K562 (cell line): ENCODE results near the gene TEX35.

Experiments
- CBX3 ChIP-seq, 2 experiments: IDR thresholded peaks; 1 replicate in 1 of 2; 2 replicates in 1 of 2; pipeline ENCODE4 v1.6.1; 2012; ENCODE audit warnings: inconsistent platforms in 2 of 2, low read length in 2 of 2, borderline replicate concordance in 1 of 2, control low read depth in 1 of 2
- EP300 ChIP-seq: IDR thresholded peaks from 2 replicates; pipeline ENCODE4 v1.6.1; 2012; ENCODE audit warnings: low read length, improper control_type of control experiment
- FOS ChIP-seq: IDR thresholded peaks from 3 replicates; pipeline ENCODE4 v1.6.1; 2011; ENCODE audit not compliant: insufficient read length; ENCODE audit errors: extremely low read depth
- MEF2A ChIP-seq: IDR thresholded peaks from 2 replicates; pipeline ENCODE4 v1.6.1; 2011; ENCODE audit warnings: low read depth, mild to moderate bottlenecking, low read length, moderate library complexity; ENCODE audit not compliant: control insufficient read depth
- RAD21 ChIP-seq, 2 experiments: fragments of 250-450 bp in 1 of 2; fragments of 450-650 bp in 1 of 2; sonication (Bioruptor Pico) in 1 of 2; formaldehyde crosslinking in 1 of 2; IDR thresholded peaks in 1 of 2; conservative IDR thresholded peaks in 1 of 2; 2 replicates each; pipeline versions ENCODE4 v1.4.0 to v1.8.0; 2020 to 2022; ENCODE audit warnings: mild to moderate bottlenecking in 2 of 2, moderate library complexity in 1 of 2
- TCF3 ChIP-seq: sonication (generic); formaldehyde crosslinking; IDR thresholded peaks from 2 replicates; pipeline ENCODE4 v1.4.0; 2020; ENCODE audit warnings: mild to moderate bottlenecking, missing genetic modification reagents
- TF ChIP-seq, protein P1 (sequence below): fragments of 250-450 bp; sonication (Bioruptor Pico); IDR thresholded peaks from 2 replicates; pipeline ENCODE4 v1.8.0; 2021; ENCODE audit warnings: moderate library complexity, mild to moderate bottlenecking, inconsistent platforms
- TF ChIP-seq, protein P2 (sequence below): sonication (generic); formaldehyde crosslinking; IDR thresholded peaks from 2 replicates; pipeline ENCODE4 v1.8.0; 2022; ENCODE audit warnings: mild to moderate bottlenecking, missing genetic modification reagents, borderline replicate concordance

DNA sequence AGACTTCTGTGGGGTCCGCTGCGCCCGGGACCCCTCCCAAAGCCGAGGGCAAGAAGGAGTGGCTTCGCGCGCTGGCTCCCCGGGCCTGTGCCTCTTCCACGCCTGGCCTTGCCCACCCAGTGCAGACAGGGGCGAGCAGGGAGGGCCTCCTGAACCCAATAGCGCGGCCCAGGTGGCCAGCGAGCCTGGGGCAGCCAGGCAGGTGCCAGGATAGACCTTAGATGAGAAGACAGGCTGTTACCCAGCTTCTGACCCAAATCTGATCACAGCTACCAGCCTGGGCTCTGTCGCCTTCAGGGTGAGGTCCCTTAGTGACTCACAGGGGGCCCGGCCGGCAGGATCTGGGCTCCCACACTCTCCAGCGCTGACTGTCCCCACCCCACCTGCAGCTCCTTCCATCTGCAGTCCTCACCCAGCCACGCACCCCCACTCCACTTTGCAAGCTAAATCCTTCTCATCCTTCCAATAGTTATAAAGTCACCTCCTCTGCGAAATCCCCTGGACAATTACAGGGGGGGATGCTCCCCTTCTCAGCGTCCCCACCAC is 25.8 kb upstream of the TEX35 start:
- TF ChIP-seq, protein P1, sequence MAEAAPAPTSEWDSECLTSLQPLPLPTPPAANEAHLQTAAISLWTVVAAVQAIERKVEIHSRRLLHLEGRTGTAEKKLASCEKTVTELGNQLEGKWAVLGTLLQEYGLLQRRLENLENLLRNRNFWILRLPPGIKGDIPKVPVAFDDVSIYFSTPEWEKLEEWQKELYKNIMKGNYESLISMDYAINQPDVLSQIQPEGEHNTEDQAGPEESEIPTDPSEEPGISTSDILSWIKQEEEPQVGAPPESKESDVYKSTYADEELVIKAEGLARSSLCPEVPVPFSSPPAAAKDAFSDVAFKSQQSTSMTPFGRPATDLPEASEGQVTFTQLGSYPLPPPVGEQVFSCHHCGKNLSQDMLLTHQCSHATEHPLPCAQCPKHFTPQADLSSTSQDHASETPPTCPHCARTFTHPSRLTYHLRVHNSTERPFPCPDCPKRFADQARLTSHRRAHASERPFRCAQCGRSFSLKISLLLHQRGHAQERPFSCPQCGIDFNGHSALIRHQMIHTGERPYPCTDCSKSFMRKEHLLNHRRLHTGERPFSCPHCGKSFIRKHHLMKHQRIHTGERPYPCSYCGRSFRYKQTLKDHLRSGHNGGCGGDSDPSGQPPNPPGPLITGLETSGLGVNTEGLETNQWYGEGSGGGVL, result no peak
- no peak for TF ChIP-seq CBX3 (IDR thresholded peaks at IDR 0.05; ENCODE audit: borderline replicate concordance in 1 of 2, low read length in 2 of 2)
- TF ChIP-seq RAD21 (CRISPR knock-in tag; conservative IDR thresholded peaks at IDR 0.05 in 1 of 2, IDR thresholded peaks at IDR 0.05 in 1 of 2), result no peak
- TF ChIP-seq MEF2A, result no peak
- no peak for TF ChIP-seq TCF3
- TF ChIP-seq FOS, result no peak
- no peak for TF ChIP-seq EP300
- TF ChIP-seq, protein P2, sequence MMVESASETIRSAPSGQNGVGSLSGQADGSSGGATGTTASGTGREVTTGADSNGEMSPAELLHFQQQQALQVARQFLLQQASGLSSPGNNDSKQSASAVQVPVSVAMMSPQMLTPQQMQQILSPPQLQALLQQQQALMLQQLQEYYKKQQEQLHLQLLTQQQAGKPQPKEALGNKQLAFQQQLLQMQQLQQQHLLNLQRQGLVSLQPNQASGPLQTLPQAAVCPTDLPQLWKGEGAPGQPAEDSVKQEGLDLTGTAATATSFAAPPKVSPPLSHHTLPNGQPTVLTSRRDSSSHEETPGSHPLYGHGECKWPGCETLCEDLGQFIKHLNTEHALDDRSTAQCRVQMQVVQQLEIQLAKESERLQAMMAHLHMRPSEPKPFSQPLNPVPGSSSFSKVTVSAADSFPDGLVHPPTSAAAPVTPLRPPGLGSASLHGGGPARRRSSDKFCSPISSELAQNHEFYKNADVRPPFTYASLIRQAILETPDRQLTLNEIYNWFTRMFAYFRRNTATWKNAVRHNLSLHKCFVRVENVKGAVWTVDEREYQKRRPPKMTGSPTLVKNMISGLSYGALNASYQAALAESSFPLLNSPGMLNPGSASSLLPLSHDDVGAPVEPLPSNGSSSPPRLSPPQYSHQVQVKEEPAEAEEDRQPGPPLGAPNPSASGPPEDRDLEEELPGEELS (CRISPR knock-in tag), result no peak
